NCI-H187 treated with DMSO at 0.1 percent for 48 hours (cell line): Measurements from ENCODE around the gene ANTKMT.

ENCODE experiments used
- DNase-seq: peaks from one replicate; lab custom pipeline; 2025; lab: John Stamatoyannopoulos, UW

The ANTKMT gene

GRCh38 chr16:715477-716199 is 5.3 kb upstream of the ANTKMT start:
- DNase-seq: no peak

GRCh38 chr16:716200-716568 is 4.8 kb upstream of the ANTKMT start:
- no peak for DNase-seq

GRCh38 chr16:716768-717325 is 4.1 kb upstream of the ANTKMT start:
- no peak for DNase-seq

- no peak for DNase-seq
These were observed 3.3 kb upstream of the ANTKMT start for GRCh38 chr16:717450-718245.

GRCh38 chr16:718389-718788 is 2.6 kb upstream of the ANTKMT start:
- DNase-seq: no peak

GRCh38 chr16:718922-719321 is 2.0 kb upstream of the ANTKMT start:
- DNase-seq: no peak

- no peak for DNase-seq
These were observed 1.0 kb upstream of the ANTKMT start for GRCh38 chr16:719815-720446.

DNA sequence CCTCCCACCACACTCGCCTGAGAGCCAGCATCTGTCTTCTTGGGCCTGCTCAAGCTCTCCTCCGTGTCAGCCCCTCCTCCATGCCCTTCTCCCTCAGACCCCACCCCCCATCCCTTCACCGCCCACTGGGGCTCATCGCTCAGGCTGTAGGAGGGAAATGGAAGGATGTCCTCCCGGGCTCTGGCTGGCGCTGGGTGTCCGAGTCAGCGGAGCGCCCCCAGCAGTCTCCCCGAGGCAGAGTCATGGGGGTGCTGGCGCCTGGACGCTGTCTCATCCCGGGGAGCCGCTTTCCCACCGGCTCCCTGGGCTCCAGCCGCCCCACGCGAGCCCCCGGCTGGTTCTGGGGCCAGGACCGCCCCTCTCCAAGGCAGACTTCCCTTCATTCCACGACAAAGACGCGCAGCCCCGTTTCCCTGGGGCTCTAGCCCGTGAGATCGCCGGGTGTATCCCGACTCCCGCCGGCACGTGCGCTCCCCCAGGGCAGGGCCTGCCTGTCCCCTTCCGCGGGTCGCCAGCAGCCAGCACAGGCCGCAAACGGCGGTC is 428 bp upstream of the ANTKMT start:
- DNase-seq: no peak

DNA sequence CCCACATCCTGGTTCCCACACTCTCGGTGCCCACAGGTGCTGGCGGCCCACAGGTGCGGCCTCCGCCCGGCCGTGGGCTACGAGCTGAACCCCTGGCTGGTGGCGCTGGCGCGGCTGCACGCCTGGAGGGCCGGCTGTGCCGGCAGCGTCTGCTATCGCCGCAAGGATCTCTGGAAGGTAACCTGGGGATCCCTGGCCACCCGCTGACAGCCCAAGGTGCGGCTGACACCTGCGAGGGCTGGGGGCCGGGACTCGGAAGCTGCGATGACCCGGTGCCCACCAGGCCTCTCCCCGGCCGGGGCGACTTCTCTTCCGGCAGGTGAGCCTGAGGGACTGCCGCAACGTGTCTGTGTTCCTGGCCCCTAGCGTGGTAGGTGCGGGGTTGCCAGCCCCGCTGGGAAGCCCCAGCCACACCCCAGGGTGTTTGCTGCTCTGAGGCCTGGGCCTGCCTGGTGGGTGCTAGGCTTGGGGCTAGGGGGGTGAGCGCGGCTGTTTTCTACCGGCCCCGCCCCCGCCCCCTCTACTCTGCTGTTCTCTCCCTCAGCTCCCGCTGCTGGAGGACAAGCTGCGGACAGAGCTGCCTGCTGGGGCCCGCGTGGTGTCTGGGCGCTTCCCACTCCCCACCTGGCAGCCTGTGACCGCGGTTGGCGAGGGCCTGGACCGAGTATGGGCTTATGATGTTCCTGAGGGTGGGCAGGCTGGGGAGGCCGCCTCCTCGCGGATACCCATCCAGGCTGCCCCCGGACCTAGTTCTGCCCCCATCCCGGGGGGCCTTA is 1.0 kb downstream of the ANTKMT start:
- DNase-seq: no peak

GRCh38 chr16:722835-723633 is 2.1 kb downstream of the ANTKMT start:
- no peak for DNase-seq

DNA sequence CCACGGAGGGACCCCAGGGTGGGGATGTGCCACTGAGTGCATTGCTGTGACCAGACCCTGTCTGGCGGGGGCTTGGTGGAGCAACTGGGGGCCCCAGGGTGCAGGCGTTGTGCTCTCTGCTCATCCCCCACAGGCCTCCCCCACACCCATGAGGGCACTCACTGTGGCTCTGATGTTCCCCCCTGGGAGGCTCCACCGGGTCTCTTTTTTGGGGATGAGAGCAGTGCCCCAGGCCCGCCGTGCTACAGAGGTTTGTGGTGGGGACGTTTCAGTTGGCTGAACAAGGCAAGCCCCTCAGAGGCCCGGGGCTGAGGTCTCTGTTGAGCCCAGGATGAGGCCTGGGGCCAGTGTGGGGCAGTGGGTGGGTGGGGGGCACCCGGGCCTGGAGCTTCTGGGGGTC is 2.7 kb downstream of the ANTKMT start:
- no peak for DNase-seq

DNA sequence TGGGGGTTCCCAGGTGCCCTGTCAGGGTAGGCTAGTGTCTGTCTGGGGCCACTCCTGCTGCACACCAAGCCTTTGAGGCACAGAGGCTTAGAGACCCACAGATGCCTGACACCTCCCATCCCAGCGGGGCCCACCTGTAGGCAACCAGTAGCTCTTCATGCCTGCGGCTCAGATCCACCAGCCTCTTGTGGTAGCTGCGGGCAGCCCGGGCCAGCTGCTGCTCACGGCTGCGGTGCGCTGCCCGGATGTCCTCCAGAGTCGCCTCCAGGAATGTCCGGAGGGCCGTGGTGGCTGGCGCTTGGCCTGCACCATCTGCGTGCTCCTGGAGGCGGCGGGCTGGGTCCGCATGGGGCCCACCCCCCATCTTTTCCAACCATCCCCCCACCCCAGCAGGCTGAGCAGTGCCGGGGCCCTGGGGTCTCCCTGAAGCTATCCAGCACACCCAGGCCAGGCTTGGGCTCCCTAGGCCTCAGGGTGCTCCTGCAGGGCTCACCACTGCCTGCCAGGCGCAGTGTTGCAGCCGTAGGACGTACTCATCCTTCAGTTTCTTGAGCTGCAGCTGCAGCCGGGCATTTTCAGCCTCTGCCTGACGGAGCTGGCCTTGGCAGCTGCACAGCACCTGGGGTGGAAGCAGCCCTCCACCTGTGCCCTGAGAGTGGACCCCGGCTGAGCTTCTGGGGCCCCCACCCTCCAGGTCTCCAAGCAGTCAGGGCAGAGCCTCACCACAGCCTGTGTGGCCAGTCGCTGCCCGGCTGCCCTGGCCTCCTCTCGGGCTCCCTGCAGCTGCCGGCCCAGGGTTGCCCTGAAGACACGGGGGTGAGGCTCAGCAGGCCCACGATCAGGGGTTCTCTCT is 3.5 kb downstream of the ANTKMT start:
- DNase-seq: no peak

DNA sequence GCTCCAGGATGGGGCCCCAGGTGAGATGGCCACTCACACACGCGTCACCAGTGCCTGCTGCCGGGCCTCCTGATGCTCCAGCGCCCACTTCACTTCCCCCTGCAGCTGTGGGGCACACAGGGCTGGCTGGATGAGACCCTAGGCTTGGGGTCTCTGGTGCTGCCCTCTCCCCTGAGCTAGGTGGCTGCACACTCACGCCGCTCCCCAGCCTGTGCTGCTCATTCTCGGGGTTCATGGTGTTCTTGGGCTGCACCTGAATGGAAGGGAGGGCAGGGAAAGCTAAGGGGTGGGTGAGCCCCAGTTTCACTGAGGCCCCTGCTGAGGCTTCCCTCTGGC is 4.1 kb downstream of the ANTKMT start:
- DNase-seq: no peak

DNA sequence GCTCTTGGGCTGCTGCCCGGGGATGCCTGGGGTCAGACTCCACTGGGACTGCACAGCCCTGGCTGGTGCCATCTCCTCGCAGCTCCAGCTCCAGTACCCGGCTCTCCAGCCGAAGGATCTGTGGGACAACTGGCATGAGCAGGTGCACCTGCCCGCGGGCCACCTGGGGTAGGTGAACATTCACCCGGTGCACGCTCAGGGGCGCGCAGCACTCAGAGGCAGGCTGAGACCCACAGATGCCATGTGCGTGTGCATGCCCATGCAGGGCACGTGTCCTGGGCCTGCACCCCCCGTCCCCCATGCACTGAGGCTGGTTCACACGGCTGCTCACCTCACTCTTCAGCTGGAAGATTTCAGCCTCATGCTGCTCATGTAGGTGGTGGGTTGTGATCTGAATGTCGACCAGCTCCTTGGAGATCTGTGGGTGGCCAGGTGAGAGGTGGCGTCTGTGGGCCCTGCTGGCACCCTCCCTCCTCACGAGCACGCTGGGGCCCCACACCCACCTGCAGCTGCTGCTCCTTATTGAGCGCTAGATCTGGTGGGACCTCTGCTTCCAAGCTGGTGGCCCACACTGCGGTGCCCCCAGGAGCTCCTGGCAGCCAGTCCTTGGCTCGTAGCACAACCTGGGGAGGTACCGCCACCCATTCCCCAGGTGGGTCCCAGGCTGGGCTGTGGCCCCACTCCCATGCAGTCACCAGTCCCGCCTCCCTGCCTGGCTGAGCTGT is 4.7 kb downstream of the ANTKMT start:
- no peak for DNase-seq

GRCh38 chr16:726188-726437 is 5.2 kb downstream of the ANTKMT start:
- DNase-seq: no peak

DNA sequence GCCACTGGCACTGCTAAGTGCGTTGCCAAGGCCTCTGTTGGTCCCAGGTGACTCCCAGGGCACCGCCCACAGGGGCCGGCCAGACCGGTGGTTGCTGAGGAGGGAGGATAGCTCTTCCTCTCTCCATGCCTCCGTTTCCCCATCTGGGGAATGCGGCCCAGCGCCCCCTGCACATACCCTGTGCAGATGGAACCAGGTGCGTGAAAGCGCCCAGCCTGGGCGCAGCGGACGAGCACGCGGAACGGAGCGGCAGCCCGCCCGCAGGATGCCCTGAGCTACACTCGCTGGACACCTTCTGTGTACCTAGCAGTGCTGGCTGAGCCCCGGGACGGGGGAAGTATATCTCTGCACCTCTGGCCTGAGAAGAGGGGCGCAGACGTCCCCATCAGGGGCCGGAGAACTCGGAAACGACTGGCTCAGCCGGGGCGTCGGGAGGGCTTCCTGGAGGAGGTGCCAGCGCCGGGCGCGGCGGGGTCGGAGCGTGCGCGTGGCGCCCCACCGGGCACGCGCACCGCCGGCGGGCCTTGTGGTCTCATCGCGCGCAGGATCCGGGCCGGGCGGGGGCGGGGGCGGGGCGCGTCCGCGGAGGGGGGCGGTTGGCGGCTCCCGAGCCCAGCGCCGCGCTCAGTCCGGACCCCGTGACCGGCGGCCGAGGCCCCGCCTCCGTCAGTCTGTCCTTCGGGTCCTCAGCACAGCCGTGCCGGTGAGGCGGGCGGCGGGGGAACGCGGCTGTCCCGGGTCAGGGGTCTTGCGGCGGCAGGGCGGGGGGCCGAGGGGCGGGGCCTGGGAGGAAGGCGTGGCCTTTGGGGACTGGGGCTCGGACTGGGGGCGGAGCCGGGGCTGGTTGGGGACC is 5.7 kb downstream of the ANTKMT start, which contains the start of the genes CCDC78 and HAGHL:
TSS of gene CCDC78 (minus strand) at position 6 of the 853 bp plus-strand sequence. CDS start 76 bp downstream, outside the sequence.
TSS of gene HAGHL (plus strand) at position 669 of the 853 bp plus-strand sequence. CDS start 404 bp downstream, outside the sequence.
- no peak for DNase-seq

GRCh38 chr16:727291-727977 is 6.5 kb downstream of the ANTKMT start:
- DNase-seq: no peak
